BJ (cell line): ENCODE data around the gene RHBDD1. TPM values are rescaled to one million over a fixed set of nuclear protein-coding genes. Genes with fewer than 3 reads are reported as not detected.

Experiments used
- CTCF ChIA-PET: fragments of 350-600 bp; formaldehyde crosslinking; extraction: SDS; loops from one replicate; lab custom pipeline; 2021; ENCODE audit warnings: antibody characterized with exemption, inconsistent platforms; lab: Yijun Ruan, JAX
- POLR2A ChIA-PET: fragments of 300-600 bp; sonication (Branson Sonifier 250); formaldehyde crosslinking; extraction: SDS; loops from one replicate; lab custom pipeline; 2021; ENCODE audit warnings: antibody characterized with exemption; lab: Charles Lee
- DNase-seq: peaks from one replicate; pipeline ENCODE4 v3.0.0-alpha.2; 2011; ENCODE audit warnings: low read depth
- H3K27me3 ChIP-seq: 2 replicates; pipeline ENCODE4 v1.6.0; 2011; ENCODE audit warnings: low read length; ENCODE audit not compliant: control insufficient read depth, insufficient read depth
- H3K36me3 ChIP-seq: 2 replicates; pipeline ENCODE4 v1.5.1; 2011; ENCODE audit warnings: low read length; ENCODE audit not compliant: control insufficient read depth, insufficient read depth
- H3K4me3 ChIP-seq: 2 replicates; pipeline ENCODE4 v1.5.1; 2011; ENCODE audit warnings: low read depth, mild to moderate bottlenecking, control low read depth, low read length
- CTCF ChIP-seq: IDR thresholded peaks from 2 replicates; pipeline ENCODE4 v1.5.1; 2011; ENCODE audit warnings: low read depth, mild to moderate bottlenecking, control low read depth, inconsistent platforms, low read length, moderate library complexity; ENCODE audit not compliant: insufficient read depth
- polyA plus RNA-seq: library from polyadenylated mRNA; depleted of rRNA; stranded (reverse); fragments of >200 nt; gene quantifications from 2 replicates; pipeline ENCODE4 v1.2.3, GENCODE V29; 2011

RHBDD1 gene
- polyA plus RNA-seq, 1 experiment, result 29.2 TPM

GRCh38 chr2:226893216-226893615, 57.4 kb downstream of the RHBDD1 start:
- no peak for TF ChIP-seq CTCF
- Histone ChIP-seq H3K4me3 (no peak overlapping the region), H3K36me3 (no peaks in the 10 kb centered on the region; the same call in 1 of the 2 replicates), H3K27me3 (no peaks in the 10 kb centered on the region)
- ChIA-PET CTCF (no interaction called here), POLR2A (no interaction called here)
- DNase-seq, result no peak

GRCh38 chr2:226894752-226895151, 58.9 kb downstream of the RHBDD1 start:
- no peak for DNase-seq
- ChIA-PET POLR2A (no interaction called here), CTCF (interaction anchor here (1.0 kb wide), 1 partner anchor 15 kb away, joined by 3 read pairs; no protein-coding TSS in a partner anchor)
- no peaks in the 10 kb centered on the region; the same call in 1 of the 2 replicates for H3K36me3 ChIP-seq
- no peak overlapping the region for H3K4me3 ChIP-seq
- TF ChIP-seq CTCF, result no peak
- no peaks in the 10 kb centered on the region for H3K27me3 ChIP-seq

GRCh38 chr2:226895579-226895978, 59.7 kb downstream of the RHBDD1 start:
- ChIA-PET POLR2A (no interaction called here), CTCF (interaction anchor here (1.0 kb wide), 1 partner anchor 14 kb away, joined by 3 read pairs; no protein-coding TSS in a partner anchor)
- DNase-seq, result no peak
- Histone ChIP-seq H3K4me3 (no peak overlapping the region), H3K27me3 (no peaks in the 10 kb centered on the region), H3K36me3 (no peaks in the 10 kb centered on the region; the same call in 1 of the 2 replicates)
- no peak for TF ChIP-seq CTCF

- CTCF ChIA-PET, result no interaction called here
- no peaks in the 10 kb centered on the region; the same call in 1 of the 2 replicates for H3K36me3 ChIP-seq
- no peaks in the 10 kb centered on the region for H3K27me3 ChIP-seq
- H3K4me3 ChIP-seq, result no peak overlapping the region
- POLR2A ChIA-PET, result no interaction called here
- no peak for TF ChIP-seq CTCF
- DNase-seq, result no peak
Observed at GRCh38 chr2:226898121-226898520, 62.3 kb downstream of the RHBDD1 start.

- no peak for TF ChIP-seq CTCF
- no peaks in the 10 kb centered on the region; the same call in 1 of the 2 replicates for H3K36me3 ChIP-seq
- POLR2A ChIA-PET, result no interaction called here
- H3K4me3 ChIP-seq, result no peak overlapping the region
- no peaks in the 10 kb centered on the region for H3K27me3 ChIP-seq
- DNase-seq, result no peak
- CTCF ChIA-PET, result no interaction called here
Observed at GRCh38 chr2:226898897-226899296, 63.0 kb downstream of the RHBDD1 start.
